Stimulated activated CD4-positive, alpha-beta T cell treated with anti-CD3 and anti-CD28 coated beads, Interleukin-4, amount 100 ng/mL, for 4 hours (primary cell): ENCODE data around the gene HAUS6.
"Not testable (repeated sequence)": the region's sequence is repeated elsewhere in the genome, so short reads cannot be mapped to it uniquely, and the experiment has no call there.

Source experiments
- DNase-seq, 2 experiments: peaks; one replicate each; pipeline ENCODE4 v3.0.0-alpha.2; 2020

The HAUS6 gene

DNA sequence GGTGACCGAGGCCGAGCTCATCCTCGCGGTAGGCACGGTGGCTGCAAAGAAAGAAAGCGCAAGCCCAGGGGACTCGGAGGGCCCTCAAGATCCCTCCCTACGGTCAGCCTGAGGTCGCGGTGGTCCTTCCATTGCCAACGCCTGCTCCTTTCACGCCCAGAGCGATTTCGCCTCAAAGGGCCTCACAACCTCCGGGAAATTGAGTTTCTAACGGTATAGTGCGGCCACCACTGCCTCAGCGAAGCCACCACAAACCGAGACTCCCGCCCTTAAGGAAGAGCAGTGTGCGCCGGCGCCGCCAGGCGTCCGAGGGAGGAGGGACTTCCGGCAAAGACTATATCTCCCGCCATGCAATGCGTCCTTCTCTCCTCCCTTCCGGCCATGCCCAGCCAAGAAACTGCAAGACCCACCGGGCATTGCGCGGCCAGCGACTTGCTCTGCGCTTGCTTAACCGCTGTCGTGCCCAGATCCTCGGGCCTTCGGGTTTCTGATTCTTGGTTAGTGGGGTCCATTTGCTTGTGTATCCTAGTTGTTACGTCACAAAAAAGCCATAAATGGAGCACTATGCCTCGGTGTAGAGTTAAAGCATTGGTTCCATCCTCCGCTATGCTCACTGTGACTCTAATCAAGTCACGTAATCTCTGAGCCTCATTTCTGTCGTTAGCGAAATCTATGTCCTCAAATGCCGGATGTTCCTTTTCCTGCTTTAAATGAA is at the start of gene HAUS6:
TSS of gene HAUS6 (minus strand) at position 274 of the 715 bp plus-strand sequence. CDS start at position 21, 253 bp downstream.
- DNase-seq: peak; percentile 74 to 85

- DNase-seq: not testable (repeated sequence)
These were observed 49.4 kb upstream of the HAUS6 start for GRCh38 chr9:19152160-19152498.

DNA sequence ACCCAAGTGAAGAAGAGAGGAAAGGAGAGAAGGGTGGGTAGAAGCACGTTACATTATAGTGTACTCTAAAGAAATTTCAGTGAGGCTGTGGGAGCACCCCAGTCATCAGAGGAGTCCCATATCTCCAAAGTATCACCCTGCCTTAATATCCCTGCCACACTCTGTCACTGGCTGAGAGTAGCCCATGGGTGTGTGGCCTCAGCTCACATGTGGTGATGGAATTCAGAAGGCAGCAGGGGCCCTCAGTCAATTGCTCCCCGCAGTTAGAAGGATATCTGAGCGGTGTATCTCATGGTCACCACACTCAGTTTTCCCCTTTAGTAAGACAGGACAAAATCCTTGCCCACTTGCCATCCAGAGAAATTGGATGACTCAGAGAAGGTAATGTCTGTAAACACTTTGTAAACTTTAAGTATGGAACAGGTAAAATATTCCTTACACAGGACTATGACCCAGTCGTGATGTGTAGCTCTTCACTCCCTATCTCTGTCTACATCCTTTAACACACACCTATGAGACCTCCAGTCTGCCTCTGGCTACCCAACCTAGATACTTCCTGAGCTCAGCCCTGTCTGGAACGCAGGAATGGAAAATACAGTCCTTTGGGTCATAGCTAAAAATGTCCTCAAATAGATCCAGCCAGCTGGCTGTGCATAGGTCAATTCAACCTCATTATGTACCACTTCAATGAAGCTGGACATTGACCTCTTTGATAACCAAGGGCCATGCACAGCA is 48.9 kb upstream of the HAUS6 start:
- DNase-seq: no peak

DNA sequence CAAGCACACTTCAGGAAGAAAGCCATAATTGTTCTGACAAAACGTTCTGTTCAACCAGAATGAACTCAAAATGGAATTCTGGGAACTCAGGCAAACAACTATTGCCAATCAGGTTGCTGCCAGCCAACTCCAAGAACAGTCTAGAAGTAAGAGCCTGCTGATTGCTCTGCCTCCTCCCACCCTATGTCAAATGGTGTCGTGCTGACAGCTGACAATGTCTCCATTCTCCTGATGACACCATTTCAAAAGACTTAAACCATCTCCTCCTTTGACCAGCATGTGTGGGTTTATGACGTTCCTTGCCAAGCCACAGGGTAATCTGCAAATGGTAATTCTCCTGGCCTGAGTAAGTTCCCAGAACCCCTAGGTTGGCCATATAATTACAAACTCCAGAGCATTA is 46.5 kb upstream of the HAUS6 start:
- DNase-seq: no peak

- no peak for DNase-seq
These were observed 45.5 kb upstream of the HAUS6 start for GRCh38 chr9:19148187-19148586.

GRCh38 chr9:19146441-19147024 is 43.8 kb upstream of the HAUS6 start:
- DNase-seq: no peak

- no peak for DNase-seq
These were observed 43.2 kb upstream of the HAUS6 start for GRCh38 chr9:19145881-19146280.

DNA sequence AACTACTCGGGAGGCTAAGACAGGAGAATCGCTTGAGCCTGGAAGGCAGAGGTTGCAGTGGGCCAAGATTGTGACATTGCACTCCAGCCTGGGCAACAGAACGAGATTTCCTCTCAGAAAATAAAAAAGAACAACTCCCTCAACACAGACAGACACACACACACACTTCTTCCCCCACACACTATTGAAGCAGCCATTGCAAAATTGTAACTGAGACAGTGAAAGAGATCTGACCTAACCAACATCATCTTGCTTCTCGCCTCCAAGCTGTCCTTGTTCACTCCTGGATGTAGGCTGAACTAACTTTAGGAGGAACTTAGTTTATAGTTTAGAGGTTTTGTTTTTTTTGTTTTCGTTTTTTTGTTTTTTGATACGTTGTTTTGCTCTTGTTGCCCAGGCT is 37.6 kb upstream of the HAUS6 start:
- no peak for DNase-seq

GRCh38 chr9:19138084-19138483 is 35.4 kb upstream of the HAUS6 start:
- no peak for DNase-seq

GRCh38 chr9:19137282-19137681 is 34.6 kb upstream of the HAUS6 start:
- no peak for DNase-seq

GRCh38 chr9:19136129-19136528 is 33.4 kb upstream of the HAUS6 start:
- DNase-seq: no peak

- no peak for DNase-seq
These were observed 31.0 kb upstream of the HAUS6 start for GRCh38 chr9:19133549-19134345.

GRCh38 chr9:19130436-19130835 is 27.7 kb upstream of the HAUS6 start:
- no peak for DNase-seq

DNA sequence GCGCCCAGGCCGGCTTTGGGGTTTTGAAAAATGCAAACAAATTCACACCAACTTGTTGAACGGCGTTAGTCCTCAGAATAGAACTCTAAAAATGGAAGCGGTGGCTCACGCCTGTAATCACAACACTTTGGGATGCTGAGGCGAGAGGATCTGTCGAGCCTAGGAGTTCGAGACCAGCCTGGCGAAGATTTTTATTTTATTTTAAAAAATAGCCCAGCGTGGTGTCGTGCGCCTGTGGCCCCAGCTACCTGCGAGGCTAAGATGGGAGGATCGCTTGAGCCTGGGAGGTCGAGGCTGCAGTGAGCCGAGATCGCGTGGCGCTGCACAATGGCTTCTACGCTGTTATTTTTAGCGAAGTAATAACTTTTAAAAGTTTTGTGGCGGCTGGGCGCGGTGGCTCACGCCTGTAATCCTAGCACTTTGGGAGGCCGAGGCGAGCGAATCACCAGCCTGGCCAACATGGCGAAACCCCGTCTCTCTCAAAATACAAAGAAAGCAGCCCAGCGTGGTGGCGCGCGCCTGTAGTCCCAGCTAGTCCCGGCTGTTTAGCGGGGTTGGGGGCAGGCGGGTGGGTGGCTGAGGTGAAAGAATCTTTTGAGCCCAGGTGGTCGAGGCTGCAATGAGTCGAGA is 25.3 kb upstream of the HAUS6 start:
- DNase-seq: peak; percentile 10 to 12

GRCh38 chr9:19124430-19124793 is 21.7 kb upstream of the HAUS6 start:
- DNase-seq: no peak

GRCh38 chr9:19122490-19123042 is 19.9 kb upstream of the HAUS6 start:
- no peak for DNase-seq

DNA sequence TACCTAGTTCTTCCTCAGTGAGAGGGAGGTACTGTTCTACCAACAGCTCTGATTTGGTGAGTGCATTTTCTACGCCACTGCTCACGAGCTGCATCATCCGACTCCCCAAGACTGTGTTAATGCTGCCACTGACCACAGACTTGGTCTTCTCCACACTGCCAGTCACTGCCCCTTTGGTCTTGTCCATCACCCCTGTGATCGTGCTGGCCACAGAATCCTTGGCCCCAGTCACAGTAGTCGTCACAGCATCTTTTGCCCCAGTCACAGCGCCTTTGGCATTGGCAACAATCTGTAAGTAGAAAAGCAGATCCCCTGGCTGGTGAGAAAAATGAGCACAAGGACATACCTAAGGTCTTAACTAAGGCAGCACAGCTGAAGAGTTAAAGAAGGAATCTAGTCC is 18.2 kb upstream of the HAUS6 start:
- no peak for DNase-seq

GRCh38 chr9:19119801-19120440 is 17.2 kb upstream of the HAUS6 start:
- DNase-seq: no peak

DNA sequence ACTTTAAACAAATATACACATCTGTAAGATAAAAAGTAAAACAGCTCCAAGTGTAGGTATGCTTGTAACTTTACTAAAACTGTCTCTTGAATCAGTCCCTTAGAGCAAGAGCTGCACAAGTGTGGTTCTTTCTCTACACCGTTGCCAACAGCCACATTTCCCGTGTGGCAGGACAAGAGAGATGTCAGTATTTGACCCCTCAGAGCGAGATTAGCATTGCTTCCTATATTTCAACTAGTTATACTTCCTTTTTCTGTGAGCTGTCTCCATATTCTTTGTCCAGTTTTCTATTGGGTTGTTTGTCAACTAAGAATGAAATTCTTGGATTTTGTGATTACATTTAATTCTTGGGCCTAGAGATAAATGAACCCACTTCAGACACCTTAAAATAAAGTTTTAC is 16.5 kb upstream of the HAUS6 start:
- DNase-seq: no peak

GRCh38 chr9:19117039-19117716 is 14.5 kb upstream of the HAUS6 start:
- no peak for DNase-seq

DNA sequence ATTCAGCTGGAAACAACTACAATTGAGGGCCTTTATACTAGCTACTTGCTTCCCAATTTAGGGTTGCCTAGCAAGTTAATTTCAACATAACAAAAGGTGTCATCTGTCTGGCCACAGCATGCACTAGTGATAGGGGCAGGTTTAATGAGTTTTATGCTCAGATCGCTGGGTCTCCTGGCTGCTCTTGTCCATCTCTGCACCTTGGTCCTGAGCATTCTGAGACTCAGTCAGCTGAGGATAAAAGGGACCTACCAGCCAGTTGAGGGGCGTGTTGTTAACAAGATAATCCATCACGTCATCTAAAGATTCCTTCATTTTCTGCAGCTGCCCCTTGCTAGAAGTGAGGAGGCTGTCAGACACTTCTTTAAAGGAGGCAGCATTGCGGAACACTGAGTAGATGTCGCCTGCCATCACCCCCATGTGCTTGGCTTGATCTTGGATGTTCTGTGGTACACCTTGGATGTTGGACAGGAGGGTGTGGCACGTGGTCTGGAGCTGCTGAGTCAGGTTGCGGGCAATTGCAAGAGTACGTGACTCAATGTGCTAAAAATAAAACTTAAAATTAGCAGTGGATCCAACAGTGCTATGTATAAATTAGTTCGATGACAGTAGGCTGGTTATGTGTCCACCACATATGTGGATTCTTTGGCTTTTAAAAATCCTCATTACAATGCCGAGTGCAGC is 13.5 kb upstream of the HAUS6 start:
- DNase-seq: no peak
